22Rv1 (cell line): ENCODE data around the gene IGSF9.

Experiments used
- CTCF ChIP-seq: fragments of 450-650 bp; IDR thresholded peaks from 2 replicates; pipeline ENCODE4 v1.5.1; 2017; ENCODE audit warnings: mild to moderate bottlenecking
- ZFX ChIP-seq: fragments of 450-650 bp; IDR thresholded peaks from 2 replicates; pipeline ENCODE4 v1.6.1; 2017; ENCODE audit warnings: antibody characterized with exemption, borderline replicate concordance

- TF ChIP-seq CTCF: no peak
- TF ChIP-seq ZFX: no peak
Observed at GRCh38 chr1:159935719-159936272, 9.6 kb downstream of the IGSF9 start.
